ENCODE measurements around the gene PPARG. TPM values are rescaled to one million over a fixed set of nuclear protein-coding genes. Genes with fewer than 3 reads are reported as not detected.
"Not testable (repeated sequence)": the region's sequence is repeated elsewhere in the genome, so short reads cannot be mapped to it uniquely, and the experiment has no call there.

PPARG gene
- total RNA-seq, 5 donors from 2014 or later (not counting 1 experiment from before 2014, with no cell fraction given): 0.35 to 0.69 (median 0.63) TPM; not detected in 2

DNA sequence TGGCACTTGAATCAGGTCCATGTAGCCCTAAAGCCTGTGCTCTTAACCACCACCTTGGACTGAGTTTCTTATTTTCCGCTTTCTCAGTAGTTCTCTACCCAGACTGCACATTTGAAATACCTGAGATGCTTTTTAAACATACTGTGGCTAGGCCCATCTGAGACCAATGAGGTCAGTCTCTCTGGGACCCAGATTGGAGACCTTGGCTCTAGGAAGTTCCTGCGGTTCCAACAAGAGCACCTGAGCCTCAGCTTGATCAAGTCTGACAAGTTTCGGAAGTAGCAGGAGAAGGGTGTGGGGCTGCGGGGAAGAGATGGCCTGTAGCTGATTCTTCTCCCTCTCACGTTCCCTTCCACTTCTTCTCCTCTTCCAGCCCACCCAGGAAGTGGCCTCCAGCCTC is 183.9 kb downstream of the PPARG start:
- Mint-ChIP-seq H3K4me3 (no peak overlapping the region), H3K27ac (no peak overlapping the region), H3K36me3 (no peaks in the 10 kb centered on the region), H3K27me3 (no peaks in the 10 kb centered on the region), H3K9me3 (no peaks in the 10 kb centered on the region), H3K4me1 (peaks cover 0 to 22% (median 8%) of the 10 kb centered on the region in 3 donors)
- Histone ChIP-seq H3K4me1 (ENCODE audit: control insufficient read depth in 1 of 2, extremely low read depth in 1 of 2, insufficient read depth in 2 of 2, low read length in 2 of 2) (peaks cover 0 to 5% of the 10 kb centered on the region in 2 experiments), H3K9me3 (no peaks in the 10 kb centered on the region), H3K4me3 (ENCODE audit: control insufficient read depth in 1 of 2, extremely low read depth in 1 of 2, low read length in 1 of 2) (no peak overlapping the region), H3K27me3 (replicated peaks in 1 of 2; ENCODE audit: control insufficient read depth in 2 of 2, extremely low read depth in 1 of 2, insufficient read depth in 2 of 2, low read length in 1 of 2) (no peaks in the 10 kb centered on the region), H3K27ac (ENCODE audit: low read length) (no peak overlapping the region), H3K36me3 (ENCODE audit: control insufficient read depth in 2 of 2, extremely low read depth in 1 of 2, insufficient read depth in 1 of 2, low read length in 1 of 2) (no peaks in the 10 kb centered on the region)
- no peak for ATAC-seq (replicated peaks in 1 of 4)
- DNase-seq: no peak
- CTCF ChIA-PET: no interaction called here
- POLR2A ChIA-PET: no interaction called here
- WGBS (ENCODE audit: insufficient coverage): 90% methylated on average over 2 of the region's 5 CpGs

GRCh38 chr3:12473511-12473910 is 184.6 kb downstream of the PPARG start:
- ChIA-PET CTCF (no interaction called here), POLR2A (no interaction called here)
- 33% methylated on average over 4 of the region's 9 CpGs for WGBS (ENCODE audit: insufficient coverage)
- Histone ChIP-seq H3K27ac (ENCODE audit: low read length) (no peak overlapping the region), H3K36me3 (ENCODE audit: control insufficient read depth in 2 of 2, extremely low read depth in 1 of 2, insufficient read depth in 1 of 2, low read length in 1 of 2) (no peaks in the 10 kb centered on the region), H3K4me1 (ENCODE audit: control insufficient read depth in 1 of 2, extremely low read depth in 1 of 2, insufficient read depth in 2 of 2, low read length in 2 of 2) (peaks cover 0 to 5% of the 10 kb centered on the region in 2 experiments), H3K4me3 (ENCODE audit: control insufficient read depth in 1 of 2, extremely low read depth in 1 of 2, low read length in 1 of 2) (no peak overlapping the region), H3K27me3 (replicated peaks in 1 of 2; ENCODE audit: control insufficient read depth in 2 of 2, extremely low read depth in 1 of 2, insufficient read depth in 2 of 2, low read length in 1 of 2) (no peaks in the 10 kb centered on the region), H3K9me3 (no peaks in the 10 kb centered on the region)
- ATAC-seq (replicated peaks in 1 of 4): no peak
- H3K36me3 Mint-ChIP-seq: no peaks in the 10 kb centered on the region
- no peaks in the 10 kb centered on the region for H3K9me3 Mint-ChIP-seq
- H3K27me3 Mint-ChIP-seq: no peaks in the 10 kb centered on the region
- peaks cover 0 to 22% (median 8%) of the 10 kb centered on the region in 3 donors for H3K4me1 Mint-ChIP-seq
- DNase-seq: no peak
- H3K27ac Mint-ChIP-seq: no peak overlapping the region
- no peak overlapping the region for H3K4me3 Mint-ChIP-seq

DNA sequence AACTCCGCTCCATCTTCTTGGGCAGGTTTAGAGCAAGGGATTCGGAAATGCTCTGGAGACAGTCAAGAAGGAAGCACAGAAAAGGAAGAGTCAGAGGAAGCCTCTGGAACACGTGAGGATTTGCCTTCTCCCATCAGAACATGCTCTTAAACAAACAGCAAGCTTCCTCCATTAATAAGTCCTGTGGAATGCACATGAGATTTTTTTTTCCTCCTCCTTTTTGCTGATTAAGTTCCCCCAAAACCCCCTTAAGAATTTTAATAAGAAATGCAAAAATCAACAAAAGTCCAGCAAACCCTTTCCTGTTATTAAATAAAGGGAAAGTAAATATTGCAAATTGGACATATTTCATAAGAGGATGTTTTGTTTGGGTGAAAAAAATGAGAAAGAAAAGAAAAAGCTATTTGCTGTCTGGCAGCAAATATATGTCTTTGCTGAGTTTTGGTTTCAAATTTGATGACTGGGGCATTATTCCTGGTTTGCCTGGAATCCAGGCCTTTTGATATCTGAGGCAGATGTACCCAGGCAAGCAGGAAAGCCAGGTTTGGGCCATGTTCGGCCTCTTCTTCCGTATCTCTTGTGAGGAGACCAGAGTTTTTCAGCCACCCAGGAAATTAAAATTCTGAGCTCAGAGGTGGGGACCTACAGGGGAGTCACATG is 187.5 kb downstream of the PPARG start:
- no peaks in the 10 kb centered on the region for H3K36me3 ChIP-seq (ENCODE audit: control insufficient read depth in 2 of 2, extremely low read depth in 1 of 2, insufficient read depth in 1 of 2, low read length in 1 of 2)
- Mint-ChIP-seq H3K36me3 (no peaks in the 10 kb centered on the region), H3K27ac (no peak overlapping the region), H3K4me3 (no peak overlapping the region), H3K27me3 (no peaks in the 10 kb centered on the region), H3K4me1 (peaks cover 0 to 22% (median 2%) of the 10 kb centered on the region in 3 donors), H3K9me3 (no peaks in the 10 kb centered on the region)
- no peak for DNase-seq
- ATAC-seq (replicated peaks in 1 of 4): no peak
- 94% methylated on average over 4 of the region's 5 CpGs for WGBS (ENCODE audit: insufficient coverage)
- no peaks in the 10 kb centered on the region for H3K9me3 ChIP-seq
- H3K4me3 ChIP-seq (ENCODE audit: control insufficient read depth in 1 of 2, extremely low read depth in 1 of 2, low read length in 1 of 2): no peak overlapping the region
- no peak overlapping the region for H3K27ac ChIP-seq (ENCODE audit: low read length)
- H3K27me3 ChIP-seq (replicated peaks in 1 of 2; ENCODE audit: control insufficient read depth in 2 of 2, extremely low read depth in 1 of 2, insufficient read depth in 2 of 2, low read length in 1 of 2): peaks cover 0 to 4% of the 10 kb centered on the region in 2 experiments
- peaks cover 0 to 9% of the 10 kb centered on the region in 2 experiments for H3K4me1 ChIP-seq (ENCODE audit: control insufficient read depth in 1 of 2, extremely low read depth in 1 of 2, insufficient read depth in 2 of 2, low read length in 2 of 2)
- CTCF ChIA-PET: interaction anchor here in 1 of 2 donors (1.3 kb wide), 1 partner anchor 341 kb away, joined by 4 read pairs; no protein-coding TSS in a partner anchor
- POLR2A ChIA-PET: interaction anchor here in 1 of 2 donors (0.5 kb wide), 1 partner anchor 76 kb away, joined by 4 read pairs; no protein-coding TSS in a partner anchor

- Mint-ChIP-seq H3K27ac (no peak overlapping the region), H3K4me1 (peaks cover 0 to 18% (median 2%) of the 10 kb centered on the region in 3 donors), H3K9me3 (no peaks in the 10 kb centered on the region), H3K4me3 (no peak overlapping the region), H3K27me3 (no peaks in the 10 kb centered on the region), H3K36me3 (no peaks in the 10 kb centered on the region)
- ChIA-PET POLR2A (interaction anchor here (0.6 kb wide), 2 partner anchors 7 to 493 kb away, joined by 4 to 6 read pairs; no protein-coding TSS in a partner anchor), CTCF (interaction anchor here in 1 of 2 donors (0.6 to 1.3 kb wide), 2 partner anchors 342 to 1003 kb away, joined by 3 to 4 read pairs; partner anchors contain the start of gene HDAC11)
- DNase-seq (no peak), ATAC-seq (replicated peaks in 1 of 4) (no peak)
- peaks cover 0 to 4% of the 10 kb centered on the region in 2 experiments for H3K27me3 ChIP-seq (replicated peaks in 1 of 2; ENCODE audit: control insufficient read depth in 2 of 2, extremely low read depth in 1 of 2, insufficient read depth in 2 of 2, low read length in 1 of 2)
- H3K4me1 ChIP-seq (ENCODE audit: control insufficient read depth in 1 of 2, extremely low read depth in 1 of 2, insufficient read depth in 2 of 2, low read length in 2 of 2): peaks cover 0 to 7% of the 10 kb centered on the region in 2 experiments
- WGBS (ENCODE audit: insufficient coverage): 86% methylated on average over 5 of the region's 5 CpGs
- H3K36me3 ChIP-seq (ENCODE audit: control insufficient read depth in 2 of 2, extremely low read depth in 1 of 2, insufficient read depth in 1 of 2, low read length in 1 of 2): no peaks in the 10 kb centered on the region
- no peak overlapping the region for H3K27ac ChIP-seq (ENCODE audit: low read length)
- no peak overlapping the region for H3K4me3 ChIP-seq (ENCODE audit: control insufficient read depth in 1 of 2, extremely low read depth in 1 of 2, low read length in 1 of 2)
- no peaks in the 10 kb centered on the region for H3K9me3 ChIP-seq
Measured at GRCh38 chr3:12477256-12477655, 188.4 kb downstream of the PPARG start.

DNA sequence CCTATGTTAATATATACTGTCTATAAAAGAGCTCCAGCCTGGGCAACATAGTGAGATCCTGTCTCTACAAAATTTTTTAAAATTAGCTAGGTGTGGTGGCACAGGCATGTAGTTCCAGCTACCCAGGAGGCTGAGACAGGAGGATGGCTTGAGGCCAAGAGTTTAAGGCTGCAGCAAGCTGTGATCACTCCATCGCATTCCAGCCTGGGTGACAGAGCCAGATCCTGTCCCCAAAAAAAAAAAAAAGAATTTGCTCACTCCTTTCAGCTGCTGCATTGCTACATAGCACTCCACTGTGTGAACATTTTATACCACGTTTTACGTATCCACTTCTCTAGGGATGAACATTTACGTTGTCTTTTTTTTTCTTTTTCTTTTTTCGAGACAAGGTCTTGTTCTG is 189.5 kb downstream of the PPARG start:
- peaks cover 5 to 17% (median 6%) of the 10 kb centered on the region in 3 donors for H3K4me1 Mint-ChIP-seq
- H3K27ac ChIP-seq (ENCODE audit: low read length): no peak overlapping the region
- no peak overlapping the region for H3K27ac Mint-ChIP-seq
- H3K4me1 ChIP-seq (ENCODE audit: control insufficient read depth in 1 of 2, extremely low read depth in 1 of 2, insufficient read depth in 2 of 2, low read length in 2 of 2): peaks cover 2 to 10% of the 10 kb centered on the region in 2 experiments
- ChIA-PET POLR2A (no interaction called here), CTCF (interaction anchor here in 1 of 2 donors (0.6 to 3.8 kb wide), 2 partner anchors 343 to 1683 kb away, joined by 3 to 35 read pairs; no protein-coding TSS in a partner anchor)
- no peaks in the 10 kb centered on the region for H3K36me3 ChIP-seq (ENCODE audit: control insufficient read depth in 2 of 2, extremely low read depth in 1 of 2, insufficient read depth in 1 of 2, low read length in 1 of 2)
- DNase-seq (no peak), ATAC-seq (replicated peaks in 1 of 4) (no peak)
- no peak overlapping the region for H3K4me3 Mint-ChIP-seq
- H3K27me3 Mint-ChIP-seq: no peaks in the 10 kb centered on the region
- H3K9me3 ChIP-seq: no peaks in the 10 kb centered on the region
- H3K4me3 ChIP-seq (ENCODE audit: control insufficient read depth in 1 of 2, extremely low read depth in 1 of 2, low read length in 1 of 2): no peak overlapping the region
- H3K27me3 ChIP-seq (replicated peaks in 1 of 2; ENCODE audit: control insufficient read depth in 2 of 2, extremely low read depth in 1 of 2, insufficient read depth in 2 of 2, low read length in 1 of 2): peaks cover 0 to 4% of the 10 kb centered on the region in 2 experiments
- H3K9me3 Mint-ChIP-seq: no peaks in the 10 kb centered on the region
- H3K36me3 Mint-ChIP-seq: no peaks in the 10 kb centered on the region
- WGBS (ENCODE audit: insufficient coverage): 92% methylated on average over 3 of the region's 5 CpGs

DNA sequence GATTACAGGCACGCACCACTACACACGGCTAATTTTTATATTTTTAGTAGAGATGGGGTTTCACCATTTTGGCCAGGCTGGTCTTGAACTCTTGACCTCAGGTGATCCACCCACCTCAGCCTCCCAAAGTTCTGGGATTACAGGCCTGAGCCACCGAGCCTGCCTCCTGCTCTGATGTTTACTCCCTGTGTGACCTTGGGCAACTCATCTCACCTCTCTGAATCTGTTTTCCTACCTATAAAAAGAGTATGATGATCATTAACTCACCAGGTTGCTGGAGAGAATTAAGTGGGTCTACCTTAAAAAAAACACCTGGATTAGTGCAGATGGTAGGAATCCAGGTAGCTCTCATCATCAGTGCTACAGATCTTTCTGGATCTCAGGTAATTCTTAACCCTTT is 190.3 kb downstream of the PPARG start:
- not testable (repeated sequence) for H3K27me3 Mint-ChIP-seq; H3K27ac Mint-ChIP-seq; H3K36me3 Mint-ChIP-seq; H3K36me3 ChIP-seq (ENCODE audit: control insufficient read depth in 2 of 2, extremely low read depth in 1 of 2, insufficient read depth in 1 of 2, low read length in 1 of 2); DNase-seq; H3K9me3 Mint-ChIP-seq; H3K27ac ChIP-seq (ENCODE audit: low read length); ATAC-seq (replicated peaks in 1 of 4); H3K4me3 ChIP-seq (ENCODE audit: control insufficient read depth in 1 of 2, extremely low read depth in 1 of 2, low read length in 1 of 2); H3K9me3 ChIP-seq; H3K4me3 Mint-ChIP-seq; H3K27me3 ChIP-seq (replicated peaks in 1 of 2; ENCODE audit: control insufficient read depth in 2 of 2, extremely low read depth in 1 of 2, insufficient read depth in 2 of 2, low read length in 1 of 2)
- H3K4me1 Mint-ChIP-seq: peaks cover 13 to 21% (median 14%) of the 10 kb centered on the region in 3 donors
- H3K4me1 ChIP-seq (ENCODE audit: control insufficient read depth in 1 of 2, extremely low read depth in 1 of 2, insufficient read depth in 2 of 2, low read length in 2 of 2): peaks cover 9 to 17% of the 10 kb centered on the region in 2 experiments
- 67% methylated on average over 1 of the region's 3 CpGs for WGBS (ENCODE audit: insufficient coverage)
- ChIA-PET CTCF (interaction anchor here (0.6 to 3.8 kb wide), 18 partner anchors 9 to 501 kb away, joined by 3 to 35 read pairs (median 6); no protein-coding TSS in a partner anchor), POLR2A (interaction anchor here in 1 of 2 donors (0.5 kb wide), 1 partner anchor 347 kb away, joined by 4 read pairs; no protein-coding TSS in a partner anchor)

Measured in T-cell (primary cell).